Memory B cell (primary cell): ENCODE data around the gene PDE1C.
"Not testable (repeated sequence)": the region's sequence is repeated elsewhere in the genome, so short reads cannot be mapped to it uniquely, and the experiment has no call there.

Experiments
- ATAC-seq: fragments of 150-1000 bp; cut with Tn5 transposase; 2 replicates; pipeline ENCODE4 v1.10.0; 2021; ENCODE audit warnings: low read depth, mild to moderate bottlenecking, moderate library complexity
- DNase-seq, 2 donors: peaks; one replicate each; pipeline ENCODE4 v3.0.0; 2022; ENCODE audit warnings: low spot score in 2 of 2
- H3K27ac Mint-ChIP-seq: one replicate; pipeline ENCODE4 v1.8.0; 2022; ENCODE audit warnings: mild to moderate bottlenecking, moderate library complexity, mixed read lengths
- H3K27me3 Mint-ChIP-seq: one replicate; pipeline ENCODE4 v1.8.0; 2022; ENCODE audit warnings: mixed read lengths
- H3K36me3 Mint-ChIP-seq: one replicate; pipeline ENCODE4 v1.8.0; 2022; ENCODE audit warnings: mild to moderate bottlenecking, mixed read lengths
- H3K4me1 Mint-ChIP-seq: one replicate; pipeline ENCODE4 v1.8.0; 2022; ENCODE audit warnings: mixed read lengths
- H3K4me3 Mint-ChIP-seq: one replicate; pipeline ENCODE4 v1.8.0; 2022; ENCODE audit warnings: mild to moderate bottlenecking, moderate library complexity, mixed read lengths
- H3K9me3 Mint-ChIP-seq: one replicate; pipeline ENCODE4 v1.8.0; 2022; ENCODE audit warnings: mixed read lengths

The PDE1C gene

GRCh38 chr7:32023376-32023775 lies 46.8 kb downstream of the PDE1C start:
- Mint-ChIP-seq H3K36me3 (no peaks in the 10 kb centered on the region), H3K27me3 (no peaks in the 10 kb centered on the region), H3K9me3 (peaks cover 4% of the 10 kb centered on the region), H3K4me3 (no peak overlapping the region), H3K27ac (no peak overlapping the region), H3K4me1 (no peaks in the 10 kb centered on the region)
- no peak for ATAC-seq
- no peak for DNase-seq

GRCh38 chr7:32022966-32023365 lies 47.2 kb downstream of the PDE1C start:
- Mint-ChIP-seq H3K4me3 (no peak overlapping the region), H3K4me1 (no peaks in the 10 kb centered on the region), H3K27me3 (no peaks in the 10 kb centered on the region), H3K9me3 (peaks cover 4% of the 10 kb centered on the region), H3K27ac (no peak overlapping the region), H3K36me3 (no peaks in the 10 kb centered on the region)
- DNase-seq (no peak), ATAC-seq (no peak)

- Mint-ChIP-seq H3K4me3 (no peak overlapping the region), H3K9me3 (peaks cover 4% of the 10 kb centered on the region), H3K27ac (no peak overlapping the region), H3K27me3 (no peaks in the 10 kb centered on the region), H3K36me3 (no peaks in the 10 kb centered on the region), H3K4me1 (no peaks in the 10 kb centered on the region)
- ATAC-seq (no peak), DNase-seq (no peak)
Observed at GRCh38 chr7:32020551-32021159, 49.6 kb downstream of the PDE1C start.

GRCh38 chr7:32018845-32019578 lies 51.2 kb downstream of the PDE1C start:
- DNase-seq (no peak), ATAC-seq (no peak)
- H3K27me3 Mint-ChIP-seq, result no peaks in the 10 kb centered on the region
- no peak overlapping the region for H3K4me3 Mint-ChIP-seq
- H3K4me1 Mint-ChIP-seq, result no peaks in the 10 kb centered on the region
- no peaks in the 10 kb centered on the region for H3K36me3 Mint-ChIP-seq
- no peak overlapping the region for H3K27ac Mint-ChIP-seq
- peaks cover 4% of the 10 kb centered on the region for H3K9me3 Mint-ChIP-seq

- ATAC-seq, result no peak
- no peaks in the 10 kb centered on the region for H3K4me1 Mint-ChIP-seq
Observed at GRCh38 chr7:32015133-32015532, 55.1 kb downstream of the PDE1C start.

GRCh38 chr7:32013471-32013870 lies 56.7 kb downstream of the PDE1C start:
- H3K27ac Mint-ChIP-seq, H3K9me3 Mint-ChIP-seq, H3K27me3 Mint-ChIP-seq, H3K4me1 Mint-ChIP-seq, H3K4me3 Mint-ChIP-seq, H3K36me3 Mint-ChIP-seq, DNase-seq, ATAC-seq: not testable (repeated sequence)

More at GRCh38 chr7:32015133-32015532, 55.1 kb downstream of the PDE1C start:
- H3K27me3 Mint-ChIP-seq, result no peaks in the 10 kb centered on the region
- H3K27ac Mint-ChIP-seq, result no peak overlapping the region
- H3K4me3 Mint-ChIP-seq, result no peak overlapping the region
- DNase-seq, result no peak
- H3K36me3 Mint-ChIP-seq, result no peaks in the 10 kb centered on the region
- H3K9me3 Mint-ChIP-seq, result peaks cover 9% of the 10 kb centered on the region

GRCh38 chr7:32005577-32005976 lies 64.6 kb downstream of the PDE1C start:
- Mint-ChIP-seq H3K9me3 (peaks cover 4% of the 10 kb centered on the region), H3K27ac (no peak overlapping the region), H3K4me3 (no peak overlapping the region), H3K36me3 (no peaks in the 10 kb centered on the region), H3K4me1 (no peaks in the 10 kb centered on the region), H3K27me3 (no peaks in the 10 kb centered on the region)
- ATAC-seq, result no peak
- DNase-seq, result no peak

GRCh38 chr7:32001948-32002347 lies 68.3 kb downstream of the PDE1C start:
- no peak overlapping the region for H3K27ac Mint-ChIP-seq
- DNase-seq (no peak), ATAC-seq (no peak)
- H3K9me3 Mint-ChIP-seq, result peaks cover 5% of the 10 kb centered on the region
- no peaks in the 10 kb centered on the region for H3K27me3 Mint-ChIP-seq
- H3K36me3 Mint-ChIP-seq, result no peaks in the 10 kb centered on the region
- H3K4me1 Mint-ChIP-seq, result no peaks in the 10 kb centered on the region
- no peak overlapping the region for H3K4me3 Mint-ChIP-seq

- ATAC-seq (no peak), DNase-seq (no peak)
- Mint-ChIP-seq H3K27me3 (no peaks in the 10 kb centered on the region), H3K4me3 (no peak overlapping the region), H3K36me3 (no peaks in the 10 kb centered on the region), H3K9me3 (peaks cover 5% of the 10 kb centered on the region), H3K27ac (no peak overlapping the region), H3K4me1 (no peaks in the 10 kb centered on the region)
Observed at GRCh38 chr7:31997423-31997822, 72.8 kb downstream of the PDE1C start.

GRCh38 chr7:31995134-31995533 lies 75.1 kb downstream of the PDE1C start:
- Mint-ChIP-seq H3K27me3 (no peaks in the 10 kb centered on the region), H3K4me1 (no peaks in the 10 kb centered on the region), H3K9me3 (peaks cover 1% of the 10 kb centered on the region), H3K4me3 (no peak overlapping the region), H3K36me3 (no peaks in the 10 kb centered on the region), H3K27ac (no peak overlapping the region)
- ATAC-seq (no peak), DNase-seq (no peak)

GRCh38 chr7:31991846-31992245 lies 78.4 kb downstream of the PDE1C start:
- DNase-seq (no peak), ATAC-seq (no peak)

GRCh38 chr7:31991406-31991805 lies 78.8 kb downstream of the PDE1C start:
- Mint-ChIP-seq H3K27ac (no peak overlapping the region), H3K4me1 (no peaks in the 10 kb centered on the region), H3K4me3 (no peak overlapping the region), H3K36me3 (no peaks in the 10 kb centered on the region), H3K9me3 (no peaks in the 10 kb centered on the region), H3K27me3 (no peaks in the 10 kb centered on the region)
- DNase-seq (no peak), ATAC-seq (no peak)

More at GRCh38 chr7:31991846-31992245, 78.4 kb downstream of the PDE1C start:
- no peak overlapping the region for H3K4me3 Mint-ChIP-seq
- no peaks in the 10 kb centered on the region for H3K4me1 Mint-ChIP-seq
- H3K9me3 Mint-ChIP-seq, result no peaks in the 10 kb centered on the region
- H3K27ac Mint-ChIP-seq, result no peak overlapping the region
- H3K36me3 Mint-ChIP-seq, result no peaks in the 10 kb centered on the region
- H3K27me3 Mint-ChIP-seq, result no peaks in the 10 kb centered on the region

GRCh38 chr7:31986878-31987518 lies 83.2 kb downstream of the PDE1C start:
- no peak overlapping the region for H3K4me3 Mint-ChIP-seq
- H3K36me3 Mint-ChIP-seq, result no peaks in the 10 kb centered on the region
- no peak overlapping the region for H3K27ac Mint-ChIP-seq
- DNase-seq (no peak), ATAC-seq (no peak)
- H3K4me1 Mint-ChIP-seq, result no peaks in the 10 kb centered on the region
- H3K27me3 Mint-ChIP-seq, result no peaks in the 10 kb centered on the region
- peaks cover 2% of the 10 kb centered on the region for H3K9me3 Mint-ChIP-seq

- Mint-ChIP-seq H3K36me3 (no peaks in the 10 kb centered on the region), H3K27ac (no peak overlapping the region), H3K9me3 (peaks cover 4% of the 10 kb centered on the region), H3K4me3 (no peak overlapping the region), H3K4me1 (no peaks in the 10 kb centered on the region), H3K27me3 (no peaks in the 10 kb centered on the region)
- DNase-seq (no peak), ATAC-seq (no peak)
Observed at GRCh38 chr7:31982962-31983361, 87.2 kb downstream of the PDE1C start.
